ENCODE data around the gene CNIH4.

- TF ChIP-seq CTCF (conservative IDR thresholded peaks at IDR 0.05), result no peak
- TF ChIP-seq ZFX (IDR thresholded peaks at IDR 0.05), result no peak
These were observed 48.9 kb downstream of the CNIH4 start for GRCh38 chr1:224405604-224405970.
